T-helper 1 cell treated with Interleukin-12 subunit alpha and Interleukin-12 subunit beta and Interleukin-4 antibody, amounts not matched to agents 30 μg/mL and 1 μg/mL, for 36 hours (primary cell): ENCODE data around the gene HTR3E.
"Not testable (repeated sequence)": the region's sequence is repeated elsewhere in the genome, so short reads cannot be mapped to it uniquely, and the experiment has no call there.

Experiments used
- H3K27ac Mint-ChIP-seq: one replicate; pipeline ENCODE4 v1.8.0; 2021; ENCODE audit warnings: mild to moderate bottlenecking, mixed read lengths
- H3K27me3 Mint-ChIP-seq: one replicate; pipeline ENCODE4 v1.8.0; 2021; ENCODE audit warnings: low read depth, mixed read lengths
- H3K36me3 Mint-ChIP-seq: one replicate; pipeline ENCODE4 v1.8.0; 2021; ENCODE audit warnings: low read depth, mixed read lengths
- H3K4me1 Mint-ChIP-seq: one replicate; pipeline ENCODE4 v1.8.0; 2021; ENCODE audit warnings: low read depth, mixed read lengths
- H3K4me3 Mint-ChIP-seq: one replicate; pipeline ENCODE4 v1.8.0; 2021; ENCODE audit warnings: mild to moderate bottlenecking, moderate library complexity, mixed read lengths
- H3K9me3 Mint-ChIP-seq: one replicate; pipeline ENCODE4 v1.8.0; 2021; ENCODE audit warnings: mixed read lengths

Gene HTR3E, protein sequence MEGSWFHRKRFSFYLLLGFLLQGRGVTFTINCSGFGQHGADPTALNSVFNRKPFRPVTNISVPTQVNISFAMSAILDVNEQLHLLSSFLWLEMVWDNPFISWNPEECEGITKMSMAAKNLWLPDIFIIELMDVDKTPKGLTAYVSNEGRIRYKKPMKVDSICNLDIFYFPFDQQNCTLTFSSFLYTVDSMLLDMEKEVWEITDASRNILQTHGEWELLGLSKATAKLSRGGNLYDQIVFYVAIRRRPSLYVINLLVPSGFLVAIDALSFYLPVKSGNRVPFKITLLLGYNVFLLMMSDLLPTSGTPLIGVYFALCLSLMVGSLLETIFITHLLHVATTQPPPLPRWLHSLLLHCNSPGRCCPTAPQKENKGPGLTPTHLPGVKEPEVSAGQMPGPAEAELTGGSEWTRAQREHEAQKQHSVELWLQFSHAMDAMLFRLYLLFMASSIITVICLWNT

DNA sequence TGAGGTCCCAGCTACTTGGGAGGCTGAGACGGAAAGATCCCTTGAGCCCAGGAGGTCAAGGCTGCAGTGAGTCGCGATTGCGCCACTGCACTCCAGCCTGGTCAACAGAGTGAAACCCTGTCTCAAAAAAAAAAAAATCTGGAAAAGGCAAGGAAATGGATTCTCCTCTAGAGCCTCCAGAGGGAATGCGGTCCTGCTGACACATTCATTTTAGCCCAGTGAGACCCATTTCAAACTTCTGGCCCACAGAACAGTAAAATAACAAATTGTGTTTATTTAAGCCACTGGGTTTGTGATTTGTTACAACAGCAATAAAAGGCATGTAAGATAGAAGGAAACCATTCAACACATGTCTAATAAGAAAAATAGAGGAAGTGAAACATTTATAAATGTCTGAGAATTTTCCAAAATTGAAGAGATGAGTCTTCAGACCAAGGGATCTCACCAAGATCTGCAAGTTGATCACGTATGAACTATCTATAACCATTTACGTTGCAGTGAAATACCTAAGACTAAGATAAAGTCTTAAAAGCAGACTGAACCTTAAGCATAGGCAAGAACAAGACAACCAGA lies at the start of gene HTR3E:
Gene HTR3E (plus strand): TSS at position 254 of the 573 bp plus-strand sequence. CDS start 466 bp downstream, outside the sequence.
- Mint-ChIP-seq H3K9me3 (peaks cover 12% of the 10 kb centered on the region), H3K27me3 (peaks cover 6% of the 10 kb centered on the region), H3K4me3 (no peak within 1 kb of the TSS), H3K36me3 (no peaks in the 10 kb centered on the region), H3K4me1 (no peaks in the 10 kb centered on the region), H3K27ac (no peak within 1 kb of the TSS)

DNA sequence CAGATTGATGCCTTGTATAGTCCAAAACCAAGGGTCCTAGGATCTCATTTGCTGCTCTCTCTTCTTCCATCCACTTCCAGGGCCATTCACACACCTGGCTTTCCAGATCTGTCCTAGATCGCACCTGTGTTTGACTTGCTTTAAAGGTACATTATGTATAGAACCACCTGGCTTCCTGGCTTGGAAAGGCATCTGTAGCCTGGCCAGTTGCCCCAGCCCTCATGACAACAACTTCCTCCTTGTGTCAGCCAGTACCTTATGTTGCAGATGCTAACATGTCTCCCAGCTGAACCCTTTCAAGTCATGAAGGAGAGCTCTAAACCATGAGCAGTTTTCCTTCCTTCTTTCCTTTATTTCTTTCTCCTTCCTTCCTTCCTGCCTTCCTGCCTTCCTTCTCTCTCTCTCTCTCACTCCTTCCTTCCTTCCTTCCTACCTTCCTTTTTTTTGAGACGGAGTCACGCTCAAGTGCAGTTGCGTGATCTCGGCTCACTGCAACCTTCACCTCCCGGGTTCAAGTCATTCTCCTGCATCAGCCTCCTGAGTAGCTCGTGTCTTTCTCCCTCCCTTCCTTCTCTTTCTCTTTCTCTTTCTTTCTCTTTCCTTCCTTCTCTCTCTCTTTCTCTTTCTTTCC lies 46.5 kb upstream of the HTR3E start:
- H3K4me3 Mint-ChIP-seq = no peak overlapping the region

DNA sequence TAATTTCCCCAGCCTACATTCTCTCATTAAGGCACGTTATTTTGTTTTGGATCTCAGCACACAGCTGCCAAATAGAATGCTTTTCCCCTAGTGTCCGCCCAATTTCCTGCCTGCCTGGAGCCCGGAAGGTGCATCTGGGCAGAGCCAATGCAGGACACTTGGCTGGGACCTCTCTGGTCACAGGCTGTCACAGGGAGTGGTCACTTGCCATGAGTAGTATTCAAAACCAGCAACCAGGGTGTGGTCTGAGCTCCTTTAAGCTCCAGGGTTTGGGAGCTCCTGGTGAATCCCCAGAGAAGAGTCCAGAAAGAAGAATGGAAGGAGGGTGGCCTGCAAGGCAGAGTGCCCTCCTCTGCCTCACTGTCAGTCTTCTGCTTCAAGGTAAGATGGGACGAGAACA lies 44.1 kb upstream of the HTR3E start, which contains the start of gene HTR3C:
Gene HTR3C (plus strand): TSS at position 281 of the 400 bp plus-strand sequence. CDS start 34 bp downstream, at position 315.
- Mint-ChIP-seq H3K27ac (no peak within 1 kb of the TSS), H3K9me3 (no peaks in the 10 kb centered on the region), H3K4me1 (no peaks in the 10 kb centered on the region), H3K36me3 (no peaks in the 10 kb centered on the region), H3K27me3 (peaks cover 6% of the 10 kb centered on the region), H3K4me3 (no peak within 1 kb of the TSS)

More for the DNA sequence above, 46.5 kb upstream of the HTR3E start:
- Mint-ChIP-seq H3K9me3 (no peaks in the 10 kb centered on the region), H3K27ac (no peak overlapping the region), H3K27me3 (peaks cover 3% of the 10 kb centered on the region), H3K4me1 (no peaks in the 10 kb centered on the region), H3K36me3 (no peaks in the 10 kb centered on the region)

DNA sequence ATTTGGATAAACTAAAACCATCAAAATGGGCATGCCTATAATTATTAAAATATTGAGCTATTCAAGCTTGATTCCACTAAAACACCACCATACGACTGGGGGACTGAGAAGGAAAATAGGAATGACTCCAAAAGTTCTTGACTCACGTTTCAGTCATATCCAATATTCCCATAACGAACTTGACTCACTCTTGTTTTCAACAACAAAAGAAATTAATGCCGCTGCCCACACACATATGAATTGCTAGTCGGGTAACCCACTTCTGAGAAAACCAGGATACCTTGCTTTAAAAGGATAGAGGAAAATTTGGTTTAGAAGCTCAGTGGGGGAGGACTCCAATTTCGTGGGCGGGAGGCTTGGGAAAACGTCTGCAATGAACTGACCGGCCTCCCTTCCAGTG lies 38.8 kb upstream of the HTR3E start:
- Mint-ChIP-seq H3K9me3 (no peaks in the 10 kb centered on the region), H3K4me3 (no peak overlapping the region), H3K27ac (no peak overlapping the region), H3K4me1 (no peaks in the 10 kb centered on the region), H3K36me3 (no peaks in the 10 kb centered on the region), H3K27me3 (peaks cover 9% of the 10 kb centered on the region)

DNA sequence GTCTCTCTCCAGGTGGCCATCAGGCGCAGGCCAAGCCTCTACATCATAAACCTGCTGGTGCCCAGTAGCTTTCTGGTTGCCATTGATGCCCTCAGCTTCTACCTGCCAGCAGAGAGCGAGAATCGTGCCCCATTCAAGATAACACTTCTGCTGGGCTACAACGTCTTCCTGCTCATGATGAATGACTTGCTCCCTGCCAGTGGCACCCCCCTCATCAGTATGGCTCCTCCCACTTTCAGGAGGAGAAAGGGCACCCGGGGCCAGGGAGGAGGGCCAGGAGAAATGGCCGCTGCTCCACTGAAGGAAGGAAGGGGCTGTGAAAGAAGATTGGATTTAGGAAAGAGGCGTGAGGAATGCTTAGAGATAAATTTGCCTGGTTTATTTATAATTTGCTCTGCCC lies 37.4 kb upstream of the HTR3E start:
- Mint-ChIP-seq H3K27me3 (peaks cover 6% of the 10 kb centered on the region), H3K27ac (no peak overlapping the region), H3K4me1 (no peaks in the 10 kb centered on the region), H3K9me3 (no peaks in the 10 kb centered on the region), H3K36me3 (no peaks in the 10 kb centered on the region), H3K4me3 (no peak overlapping the region)

DNA sequence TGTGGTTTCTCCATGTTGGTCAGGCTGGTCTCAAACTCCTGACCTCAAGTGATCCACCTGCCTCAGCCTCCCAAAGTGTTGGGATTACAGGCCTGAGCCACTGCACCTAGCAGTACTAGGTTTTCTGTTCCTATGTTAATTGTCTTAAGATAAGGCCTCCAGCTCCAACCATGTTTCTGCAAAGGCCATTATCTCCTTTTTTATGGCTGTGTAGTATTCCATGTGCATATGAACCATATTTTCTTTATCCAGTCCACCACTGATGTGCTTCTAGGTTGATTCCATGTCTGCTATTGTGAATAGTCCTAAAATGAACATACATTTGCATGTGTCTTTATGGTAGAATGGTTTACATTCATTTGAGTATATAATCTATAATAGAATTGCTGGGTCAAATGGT lies 34.2 kb upstream of the HTR3E start:
- Mint-ChIP-seq H3K27me3 (peaks cover 7% of the 10 kb centered on the region), H3K9me3 (no peaks in the 10 kb centered on the region), H3K4me1 (no peaks in the 10 kb centered on the region), H3K4me3 (no peak overlapping the region), H3K36me3 (no peaks in the 10 kb centered on the region), H3K27ac (no peak overlapping the region)

DNA sequence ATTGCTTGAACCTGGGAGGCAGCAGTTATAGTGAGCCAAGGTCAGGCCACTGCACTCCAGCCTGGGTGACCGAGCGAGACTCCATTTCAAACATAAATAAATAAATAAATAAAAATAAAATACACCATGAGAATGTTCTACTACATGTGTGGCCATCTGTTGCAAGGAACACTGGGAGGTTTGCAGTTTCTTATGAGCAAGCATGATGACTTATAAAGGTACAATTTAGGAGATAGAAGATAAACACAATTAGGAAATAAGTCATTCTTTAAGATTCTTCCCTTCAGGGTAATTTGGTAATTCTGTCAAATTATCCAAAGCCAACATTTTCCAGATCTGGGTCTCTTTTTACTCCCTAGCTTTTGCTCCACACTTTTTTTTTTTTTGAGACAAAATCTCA lies 30.7 kb upstream of the HTR3E start:
- Mint-ChIP-seq H3K36me3 (no peaks in the 10 kb centered on the region), H3K4me3 (no peak overlapping the region), H3K9me3 (peaks cover 6% of the 10 kb centered on the region), H3K27ac (no peak overlapping the region), H3K27me3 (peaks cover 10% of the 10 kb centered on the region), H3K4me1 (no peaks in the 10 kb centered on the region)

DNA sequence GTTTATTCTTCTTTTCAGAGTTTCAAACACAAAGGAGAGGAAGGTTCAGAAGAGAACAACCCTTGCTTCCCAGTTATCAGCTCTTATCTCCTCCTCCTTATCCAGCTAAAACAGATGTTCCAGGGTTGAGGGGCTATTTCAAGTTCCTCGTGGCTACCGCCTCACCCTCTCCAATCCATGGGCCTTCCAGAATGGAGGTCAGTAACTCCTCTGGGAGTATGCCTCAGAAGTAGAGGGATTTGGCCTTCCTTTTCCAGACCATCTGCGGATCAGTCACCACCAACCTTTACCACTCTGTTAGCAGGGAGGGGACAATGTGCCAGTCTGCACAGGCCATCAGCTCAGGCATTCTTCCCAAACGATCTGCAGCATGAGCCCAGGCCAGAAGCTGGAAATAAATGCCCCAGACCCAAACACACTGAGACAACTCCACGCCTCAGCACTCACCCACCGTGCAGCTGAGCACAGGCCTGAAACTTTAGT lies 29.2 kb upstream of the HTR3E start:
- Mint-ChIP-seq H3K36me3 (no peaks in the 10 kb centered on the region), H3K4me3 (no peak overlapping the region), H3K27ac (no peak overlapping the region), H3K4me1 (no peaks in the 10 kb centered on the region), H3K9me3 (peaks cover 6% of the 10 kb centered on the region), H3K27me3 (peaks cover 10% of the 10 kb centered on the region)

DNA sequence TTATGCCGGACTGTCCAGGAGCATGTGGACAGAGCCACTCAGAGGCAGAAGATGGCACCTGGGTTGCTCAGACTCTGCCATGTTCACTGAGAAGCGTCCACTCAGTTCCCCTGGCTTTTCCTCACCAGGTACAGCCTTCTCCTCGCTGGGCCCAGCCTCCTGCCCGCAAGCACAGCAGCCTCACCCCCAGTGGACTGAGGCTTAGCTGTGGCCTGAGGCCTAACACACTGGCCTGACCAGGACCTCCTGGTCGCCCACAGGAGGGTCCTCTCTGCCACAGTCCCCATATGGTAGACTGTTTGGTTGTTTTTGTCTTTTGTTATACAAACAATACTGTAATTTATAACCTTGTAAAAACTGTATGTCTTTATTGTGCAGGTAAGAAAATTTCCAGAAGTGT lies 28.5 kb upstream of the HTR3E start:
- H3K9me3 Mint-ChIP-seq = peaks cover 6% of the 10 kb centered on the region
- no peak overlapping the region for H3K4me3 Mint-ChIP-seq
- H3K27me3 Mint-ChIP-seq = peaks cover 10% of the 10 kb centered on the region
- H3K27ac Mint-ChIP-seq = no peak overlapping the region
- H3K36me3 Mint-ChIP-seq = no peaks in the 10 kb centered on the region
- H3K4me1 Mint-ChIP-seq = no peaks in the 10 kb centered on the region

DNA sequence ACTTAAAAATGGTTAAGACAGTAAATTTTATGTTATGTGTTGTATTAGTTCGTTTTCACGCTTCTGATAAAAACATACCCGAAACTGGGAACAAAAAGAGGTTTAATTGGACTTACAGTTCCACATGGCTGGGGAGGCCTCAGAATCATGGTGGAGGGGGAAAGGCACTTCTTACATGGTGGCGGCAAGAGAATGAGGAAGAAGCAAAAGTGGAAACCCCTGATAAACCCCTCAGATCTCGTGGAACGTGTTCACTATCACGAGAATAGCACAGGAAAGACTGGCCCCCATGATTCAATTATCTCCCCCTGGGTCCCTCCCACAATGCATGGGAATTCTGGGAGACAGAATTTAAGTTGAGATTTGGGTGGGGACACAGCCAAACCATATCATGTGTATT lies 25.7 kb upstream of the HTR3E start:
- not testable (repeated sequence) for H3K27ac Mint-ChIP-seq, H3K4me3 Mint-ChIP-seq, H3K27me3 Mint-ChIP-seq, H3K4me1 Mint-ChIP-seq, H3K36me3 Mint-ChIP-seq, H3K9me3 Mint-ChIP-seq

DNA sequence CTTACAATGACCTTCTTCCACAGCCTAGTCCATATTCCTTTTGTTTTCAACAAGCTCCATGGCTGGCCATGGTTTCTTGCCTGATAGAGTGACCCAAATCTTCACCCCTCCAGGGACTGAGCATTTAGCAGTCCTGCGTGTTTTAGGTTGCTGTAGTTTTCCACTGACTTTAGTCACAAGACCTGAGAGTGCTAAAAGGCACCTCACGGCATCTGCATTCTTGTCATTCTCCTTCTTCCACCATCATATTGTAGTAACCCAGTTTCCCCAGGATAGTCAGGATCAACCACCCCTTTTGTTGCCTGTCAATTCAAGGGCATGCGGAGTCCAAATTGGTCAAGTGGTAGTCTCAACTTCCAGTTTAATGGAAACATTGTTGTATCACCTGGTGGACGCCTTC lies 23.2 kb upstream of the HTR3E start:
- Mint-ChIP-seq H3K4me1 (no peaks in the 10 kb centered on the region), H3K27ac (no peak overlapping the region), H3K36me3 (no peaks in the 10 kb centered on the region), H3K9me3 (peaks cover 6% of the 10 kb centered on the region), H3K4me3 (no peak overlapping the region), H3K27me3 (peaks cover 9% of the 10 kb centered on the region)

DNA sequence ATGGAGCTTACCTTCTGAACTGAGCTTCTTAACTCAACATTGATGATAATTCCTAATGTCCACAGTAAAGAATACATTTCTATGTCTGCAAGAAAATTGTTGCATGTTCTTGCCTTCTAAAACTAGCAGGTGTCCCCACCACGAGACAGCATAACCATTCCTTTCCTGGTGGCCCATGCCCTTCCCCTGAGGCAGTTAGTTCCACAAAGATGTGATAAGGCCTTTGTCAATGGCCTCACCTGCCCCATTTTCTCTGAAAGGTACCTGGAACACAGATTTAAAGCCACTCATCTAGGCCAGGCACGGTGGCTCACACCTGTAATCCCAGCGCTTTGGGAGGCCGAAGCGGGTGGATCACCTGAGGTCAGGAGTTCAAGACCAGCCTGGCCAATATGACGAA lies 21.0 kb upstream of the HTR3E start:
- Mint-ChIP-seq H3K36me3 (no peaks in the 10 kb centered on the region), H3K4me3 (no peak overlapping the region), H3K27me3 (peaks cover 6% of the 10 kb centered on the region), H3K4me1 (no peaks in the 10 kb centered on the region), H3K9me3 (peaks cover 3% of the 10 kb centered on the region), H3K27ac (no peak overlapping the region)

DNA sequence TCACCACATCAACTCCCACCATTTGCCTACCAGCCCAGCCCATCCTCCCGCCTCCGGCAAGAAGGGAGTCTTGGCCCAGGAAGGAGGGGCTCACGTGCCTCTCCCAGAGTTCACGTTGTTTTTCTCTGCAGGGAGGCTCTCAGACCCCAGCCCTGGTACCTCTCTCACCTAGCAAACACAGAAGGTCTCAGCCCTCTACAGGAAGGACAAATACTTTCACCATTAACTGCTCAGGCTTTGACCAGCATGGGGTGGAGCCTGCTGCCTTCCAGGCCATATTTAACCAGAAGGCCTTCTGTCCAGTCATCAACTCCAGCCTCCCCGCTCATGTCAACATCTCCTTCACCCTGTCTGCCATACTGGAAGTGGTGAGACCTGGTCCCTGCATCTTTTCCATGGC lies 19.0 kb upstream of the HTR3E start:
- Mint-ChIP-seq H3K9me3 (no peaks in the 10 kb centered on the region), H3K27ac (no peak overlapping the region), H3K4me1 (no peaks in the 10 kb centered on the region), H3K36me3 (no peaks in the 10 kb centered on the region), H3K27me3 (peaks cover 3% of the 10 kb centered on the region), H3K4me3 (no peak overlapping the region)

DNA sequence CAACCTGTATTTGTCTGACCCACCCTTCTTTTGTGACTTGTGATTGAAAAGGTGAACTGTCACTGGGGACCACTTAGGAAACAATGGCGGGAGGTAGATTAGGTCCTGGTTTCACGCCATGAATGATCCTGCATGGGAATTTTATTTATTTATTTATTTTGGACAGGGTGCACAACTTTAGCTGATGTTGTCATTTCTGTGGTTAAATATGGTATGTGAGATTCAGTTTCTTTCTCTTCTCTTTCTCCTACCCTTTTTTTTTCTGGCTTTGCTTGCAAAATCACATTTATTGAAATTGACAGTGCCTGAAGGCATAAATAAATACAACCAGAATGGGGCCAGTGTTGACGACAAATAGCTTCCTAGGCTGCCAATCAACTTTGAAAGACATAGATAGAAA lies 18.0 kb upstream of the HTR3E start:
- H3K27ac Mint-ChIP-seq = no peak overlapping the region
- H3K4me3 Mint-ChIP-seq = no peak overlapping the region
- no peaks in the 10 kb centered on the region for H3K4me1 Mint-ChIP-seq
- peaks cover 3% of the 10 kb centered on the region for H3K27me3 Mint-ChIP-seq
- no peaks in the 10 kb centered on the region for H3K36me3 Mint-ChIP-seq
- H3K9me3 Mint-ChIP-seq = no peaks in the 10 kb centered on the region
